Measurements from ENCODE around the gene SUPT4H1.

SUPT4H1 gene

GRCh38 chr17:58317421-58318064 lies 34.5 kb downstream of the SUPT4H1 start:
- H3K36me3 ChIP-seq, result peaks cover 0 to 89% (median 43%) of the 10 kb centered on the region in 11 experiments; a peak in 18 of 22 replicates
- peak overlapping the region in 10 of 11 experiments; percentile 24 to 63 (median 46); a peak in 17 of 22 replicates for H3K9ac ChIP-seq
- H3K27ac ChIP-seq, result peak overlapping the region in 8 of 11 experiments; percentile 34 to 73 (median 58); a peak in 16 of 22 replicates
- TF ChIP-seq Cebpa-rat (IDR thresholded peaks at IDR 0.05), result no peak
- H3K4me1 ChIP-seq, result peaks cover 9 to 74% (median 58%) of the 10 kb centered on the region in 10 experiments; a peak in 19 of 20 replicates
- peaks cover 0 to 18% (median 0%) of the 10 kb centered on the region in 11 experiments; a peak in 3 of 22 replicates for H4K20me1 ChIP-seq
- no peaks in the 10 kb centered on the region for H3K27me3 ChIP-seq
- no peak overlapping the region for H3K4me3 ChIP-seq
- no peaks in the 10 kb centered on the region for H3K9me3 ChIP-seq (replicated peaks in 1 of 11)
- peak overlapping the region; percentile 5 to 74 (median 60); a peak in 21 of 22 replicates for H3K4me2 ChIP-seq

- H3K9me3 ChIP-seq (replicated peaks in 1 of 11), result no peaks in the 10 kb centered on the region
- peak overlapping the region in 8 of 11 experiments; percentile 6 to 73 (median 58); a peak in 15 of 22 replicates for H3K27ac ChIP-seq
- no peak overlapping the region for H3K4me3 ChIP-seq
- no peak for TF ChIP-seq Cebpa-rat (IDR thresholded peaks at IDR 0.05)
- H3K27me3 ChIP-seq, result no peaks in the 10 kb centered on the region
- H3K4me1 ChIP-seq, result peaks cover 9 to 64% (median 53%) of the 10 kb centered on the region in 10 experiments; a peak in 19 of 20 replicates
- peak overlapping the region in 8 of 11 experiments; percentile 2 to 63 (median 47); a peak in 14 of 22 replicates for H3K9ac ChIP-seq
- peak overlapping the region in 9 of 11 experiments; percentile 22 to 74 (median 55); a peak in 13 of 22 replicates for H3K4me2 ChIP-seq
- H4K20me1 ChIP-seq, result peaks cover 0 to 22% (median 0%) of the 10 kb centered on the region in 11 experiments; a peak in 3 of 22 replicates
- peaks cover 0 to 89% (median 43%) of the 10 kb centered on the region in 11 experiments; a peak in 19 of 22 replicates for H3K36me3 ChIP-seq
Observed at GRCh38 chr17:58316260-58316960, 35.6 kb downstream of the SUPT4H1 start.

GRCh38 chr17:58315750-58316149 lies 36.3 kb downstream of the SUPT4H1 start:
- Histone ChIP-seq H3K36me3 (peaks cover 0 to 90% (median 48%) of the 10 kb centered on the region in 11 experiments; a peak in 19 of 22 replicates), H3K9me3 (replicated peaks in 1 of 11) (no peaks in the 10 kb centered on the region), H3K9ac (peak overlapping the region in 5 of 11 experiments; percentile 23 to 59 (median 45); a peak in 6 of 22 replicates), H3K4me1 (peaks cover 9 to 63% (median 51%) of the 10 kb centered on the region in 10 experiments; a peak in 19 of 20 replicates), H3K27ac (peak overlapping the region in 6 of 11 experiments; percentile 53 to 73 (median 60); a peak in 9 of 22 replicates), H3K4me2 (peak overlapping the region in 3 of 11 experiments; percentile 15 to 74 (median 62); a peak in 1 of 22 replicates), H3K27me3 (no peaks in the 10 kb centered on the region), H3K4me3 (no peak overlapping the region), H4K20me1 (peaks cover 0 to 22% (median 0%) of the 10 kb centered on the region in 11 experiments; a peak in 3 of 22 replicates)
- TF ChIP-seq Cebpa-rat (IDR thresholded peaks at IDR 0.05), result no peak

GRCh38 chr17:58315281-58315711 lies 36.7 kb downstream of the SUPT4H1 start:
- TF ChIP-seq Cebpa-rat (IDR thresholded peaks at IDR 0.05), result no peak
- Histone ChIP-seq H3K4me2 (peak overlapping the region in 3 of 11 experiments; percentile 15 to 60 (median 24); a peak in 2 of 22 replicates), H3K27me3 (no peaks in the 10 kb centered on the region), H3K27ac (peak overlapping the region in 5 of 11 experiments; percentile 1 to 69 (median 8); a peak in 6 of 22 replicates), H3K9ac (peak overlapping the region in 6 of 11 experiments; percentile 13 to 48 (median 28); a peak in 7 of 22 replicates), H3K9me3 (replicated peaks in 1 of 11) (no peaks in the 10 kb centered on the region), H3K4me1 (peaks cover 9 to 63% (median 51%) of the 10 kb centered on the region in 10 experiments; a peak in 19 of 20 replicates), H4K20me1 (peaks cover 0 to 22% (median 0%) of the 10 kb centered on the region in 11 experiments; a peak in 3 of 22 replicates), H3K4me3 (no peak overlapping the region), H3K36me3 (peaks cover 0 to 90% (median 52%) of the 10 kb centered on the region in 11 experiments; a peak in 19 of 22 replicates)

- H4K20me1 ChIP-seq, result peaks cover 0 to 22% (median 0%) of the 10 kb centered on the region in 11 experiments; a peak in 3 of 22 replicates
- no peak overlapping the region for H3K4me3 ChIP-seq
- H3K27ac ChIP-seq, result peak overlapping the region in 3 of 11 experiments; percentile 1 to 25 (median 4); a peak in 1 of 22 replicates
- peaks cover 0 to 90% (median 56%) of the 10 kb centered on the region in 11 experiments; a peak in 19 of 22 replicates for H3K36me3 ChIP-seq
- peak overlapping the region in 8 of 11 experiments; percentile 24 to 62 (median 45); a peak in 14 of 22 replicates for H3K4me2 ChIP-seq
- TF ChIP-seq Cebpa-rat (IDR thresholded peaks at IDR 0.05), result no peak
- peaks cover 9 to 67% (median 51%) of the 10 kb centered on the region in 10 experiments; a peak in 19 of 20 replicates for H3K4me1 ChIP-seq
- H3K9ac ChIP-seq, result peak overlapping the region in 3 of 11 experiments; percentile 20 to 57 (median 32); a peak in 2 of 22 replicates
- no peaks in the 10 kb centered on the region for H3K9me3 ChIP-seq (replicated peaks in 1 of 11)
- no peaks in the 10 kb centered on the region for H3K27me3 ChIP-seq
Observed at GRCh38 chr17:58314706-58315015, 37.3 kb downstream of the SUPT4H1 start.

GRCh38 chr17:58313815-58314705 lies 37.9 kb downstream of the SUPT4H1 start:
- Histone ChIP-seq H3K36me3 (peaks cover 0 to 90% (median 52%) of the 10 kb centered on the region in 11 experiments; a peak in 20 of 22 replicates), H3K27ac (peak overlapping the region in 5 of 11 experiments; percentile 11 to 48 (median 30); a peak in 6 of 22 replicates), H3K4me3 (no peak overlapping the region), H3K9ac (peak overlapping the region in 5 of 11 experiments; percentile 33 to 57 (median 49); a peak in 10 of 22 replicates), H4K20me1 (peaks cover 0 to 16% (median 0%) of the 10 kb centered on the region in 11 experiments; a peak in 3 of 22 replicates), H3K9me3 (replicated peaks in 1 of 11) (no peaks in the 10 kb centered on the region), H3K4me2 (peak overlapping the region in 8 of 11 experiments; percentile 24 to 62 (median 45); a peak in 15 of 22 replicates), H3K4me1 (peaks cover 9 to 68% (median 51%) of the 10 kb centered on the region in 10 experiments; a peak in 19 of 20 replicates), H3K27me3 (no peaks in the 10 kb centered on the region)
- no peak for TF ChIP-seq Cebpa-rat (IDR thresholded peaks at IDR 0.05)

- peaks cover 0 to 90% (median 61%) of the 10 kb centered on the region in 11 experiments; a peak in 20 of 22 replicates for H3K36me3 ChIP-seq
- no peak overlapping the region for H3K9ac ChIP-seq
- no peaks in the 10 kb centered on the region for H3K9me3 ChIP-seq (replicated peaks in 1 of 11)
- TF ChIP-seq Cebpa-rat (IDR thresholded peaks at IDR 0.05), result no peak
- peak overlapping the region in 1 of 11 experiments; percentile 30; a peak in 2 of 22 replicates for H3K27ac ChIP-seq
- peaks cover 4 to 56% (median 40%) of the 10 kb centered on the region in 10 experiments; a peak in 19 of 20 replicates for H3K4me1 ChIP-seq
- no peaks in the 10 kb centered on the region for H3K27me3 ChIP-seq
- H4K20me1 ChIP-seq, result peaks cover 0 to 12% (median 0%) of the 10 kb centered on the region in 11 experiments; a peak in 2 of 22 replicates
- H3K4me3 ChIP-seq, result no peak overlapping the region
- H3K4me2 ChIP-seq, result no peak overlapping the region
Observed at GRCh38 chr17:58312829-58313228, 39.2 kb downstream of the SUPT4H1 start.
